Ovary (tissue), 3 donors: Measurements from ENCODE around the gene CFAP92.

Experiments
- CTCF ChIP-seq, 3 donors: fragments of 450-650 bp in 2 of 3; fragments of 200-600 bp in 1 of 3; IDR thresholded peaks; one replicate each; pipeline versions ENCODE4 v1.5.1 to v1.8.0; 2016 to 2022; ENCODE audit warnings: antibody characterized with exemption in 3 of 3, mild to moderate bottlenecking in 1 of 3
- EP300 ChIP-seq: sonication (generic); formaldehyde crosslinking; IDR thresholded peaks from one replicate; pipeline ENCODE4 v1.6.1; 2017; ENCODE audit warnings: antibody characterized with exemption
- donor health status: DM: no; HTN: no; CAD: no.

GRCh38 chr3:129040579-129041300 is 46.9 kb upstream of the CFAP92 start:
- no peak for TF ChIP-seq CTCF (IDR thresholded peaks at IDR 0.05)
- no peak for TF ChIP-seq EP300
